Glutamatergic neuron (in vitro differentiated cells): ENCODE data around the gene OR10G8. TPM values are rescaled to one million over a fixed set of nuclear protein-coding genes. Genes with fewer than 3 reads are reported as not detected.
A peak's percentile ranks its signal among the peaks of the same experiment; 100 is the strongest.

Experiments used
- DNase-seq: peaks from one replicate; pipeline ENCODE4 v3.0.0; 2022
- H3K27ac Mint-ChIP-seq: one replicate; pipeline ENCODE4 v1.8.0; 2020; ENCODE audit warnings: mild to moderate bottlenecking, mixed read lengths, inconsistent platforms; ENCODE audit not compliant: unreplicated experiment
- H3K27me3 Mint-ChIP-seq: one replicate; pipeline ENCODE4 v1.8.0; 2020; ENCODE audit warnings: mild to moderate bottlenecking, moderate library complexity, mixed read lengths, inconsistent platforms; ENCODE audit not compliant: unreplicated experiment
- H3K36me3 Mint-ChIP-seq: one replicate; pipeline ENCODE4 v1.8.0; 2020; ENCODE audit warnings: mild to moderate bottlenecking, mixed read lengths, inconsistent platforms; ENCODE audit not compliant: unreplicated experiment
- H3K4me1 Mint-ChIP-seq: one replicate; pipeline ENCODE4 v1.8.0; 2020; ENCODE audit warnings: mild to moderate bottlenecking, low read depth, mixed read lengths, inconsistent platforms; ENCODE audit not compliant: unreplicated experiment
- H3K4me3 Mint-ChIP-seq: one replicate; pipeline ENCODE4 v1.8.0; 2020; ENCODE audit warnings: mild to moderate bottlenecking, mixed read lengths, inconsistent platforms; ENCODE audit not compliant: unreplicated experiment
- H3K9me3 Mint-ChIP-seq: one replicate; pipeline ENCODE4 v1.8.0; 2020; ENCODE audit warnings: mild to moderate bottlenecking, moderate library complexity, mixed read lengths, inconsistent platforms; ENCODE audit not compliant: unreplicated experiment
- CTCF ChIP-seq: fragments of 200-600 bp; sonication (generic); IDR thresholded peaks from one replicate; pipeline ENCODE4 v1.5.0; 2021; ENCODE audit not compliant: partially characterized antibody, unreplicated experiment
- total RNA-seq: library from RNA; stranded (reverse); fragmentation: NEBNext Ultra II Directional; extraction: Animal tissue kit (Norgen Biotek cat#: 25700); gene quantifications from one replicate; pipeline ENCODE4 v1.2.1, GENCODE V29; 2021; ENCODE audit not compliant: unreplicated experiment

Gene OR10G8
- total RNA-seq, 1 donor from 2014 or later, result not detected

- peaks cover 3% of the 10 kb centered on the region for H3K4me1 Mint-ChIP-seq
Observed at GRCh38 chr11:124052966-124053365, 26.4 kb downstream of the OR10G8 start.

GRCh38 chr11:124068601-124069110, 42.1 kb downstream of the OR10G8 start:
- H3K27ac Mint-ChIP-seq, result no peak overlapping the region
- no peaks in the 10 kb centered on the region for H3K27me3 Mint-ChIP-seq

More at GRCh38 chr11:124052966-124053365, 26.4 kb downstream of the OR10G8 start:
- Mint-ChIP-seq H3K4me3 (no peak overlapping the region), H3K27me3 (no peaks in the 10 kb centered on the region), H3K9me3 (peaks cover 2% of the 10 kb centered on the region), H3K36me3 (no peaks in the 10 kb centered on the region), H3K27ac (no peak overlapping the region)
- no peak for TF ChIP-seq CTCF
- no peak for DNase-seq

GRCh38 chr11:124069429-124070401, 43.1 kb downstream of the OR10G8 start:
- Mint-ChIP-seq H3K36me3 (no peaks in the 10 kb centered on the region), H3K27me3 (no peaks in the 10 kb centered on the region), H3K4me3 (peak overlapping the region; percentile 44), H3K27ac (no peak overlapping the region), H3K9me3 (peaks cover 1% of the 10 kb centered on the region), H3K4me1 (peaks cover 12% of the 10 kb centered on the region)
- peak; percentile 61 for DNase-seq
- TF ChIP-seq CTCF, result peak; percentile 39

More at GRCh38 chr11:124068601-124069110, 42.1 kb downstream of the OR10G8 start:
- Mint-ChIP-seq H3K36me3 (no peaks in the 10 kb centered on the region), H3K4me1 (peaks cover 12% of the 10 kb centered on the region), H3K9me3 (peaks cover 1% of the 10 kb centered on the region), H3K4me3 (no peak overlapping the region)
- DNase-seq, result no peak
- no peak for TF ChIP-seq CTCF

GRCh38 chr11:124070915-124071622, 44.5 kb downstream of the OR10G8 start:
- no peak overlapping the region for H3K4me3 Mint-ChIP-seq

More at GRCh38 chr11:124070915-124071622, 44.5 kb downstream of the OR10G8 start:
- peak; percentile 84 for TF ChIP-seq CTCF
- H3K27ac Mint-ChIP-seq, result no peak overlapping the region
- peaks cover 12% of the 10 kb centered on the region for H3K4me1 Mint-ChIP-seq
- no peaks in the 10 kb centered on the region for H3K36me3 Mint-ChIP-seq
- peak; percentile 82 for DNase-seq
- peaks cover 1% of the 10 kb centered on the region for H3K9me3 Mint-ChIP-seq
- no peaks in the 10 kb centered on the region for H3K27me3 Mint-ChIP-seq
